KOPT-K1 (cell line): ENCODE results near the gene ACRV1.
A peak's percentile ranks its signal among the peaks of the same experiment; 100 is the strongest.

Experiments
- H3K27ac ChIP-seq: fragments of 200-600 bp; sonication (generic); 2 replicates; pipeline ENCODE4 v1.5.1; 2016; ENCODE audit warnings: antibody characterized with exemption, mild to moderate bottlenecking, low read depth, low read length; ENCODE audit not compliant: poor library complexity, severe bottlenecking
- H3K36me3 ChIP-seq: fragments of 200-600 bp; sonication (generic); 2 replicates; pipeline ENCODE4 v1.5.1; 2017; ENCODE audit warnings: antibody characterized with exemption, mild to moderate bottlenecking, low read length, moderate library complexity; ENCODE audit not compliant: insufficient read depth
- H3K9me3 ChIP-seq: fragments of 200-600 bp; sonication (generic); 2 replicates; pipeline ENCODE4 v1.5.1; 2017; ENCODE audit warnings: antibody characterized with exemption, low read length, mild to moderate bottlenecking; ENCODE audit not compliant: insufficient read depth, poor library complexity, severe bottlenecking

The ACRV1 gene

DNA sequence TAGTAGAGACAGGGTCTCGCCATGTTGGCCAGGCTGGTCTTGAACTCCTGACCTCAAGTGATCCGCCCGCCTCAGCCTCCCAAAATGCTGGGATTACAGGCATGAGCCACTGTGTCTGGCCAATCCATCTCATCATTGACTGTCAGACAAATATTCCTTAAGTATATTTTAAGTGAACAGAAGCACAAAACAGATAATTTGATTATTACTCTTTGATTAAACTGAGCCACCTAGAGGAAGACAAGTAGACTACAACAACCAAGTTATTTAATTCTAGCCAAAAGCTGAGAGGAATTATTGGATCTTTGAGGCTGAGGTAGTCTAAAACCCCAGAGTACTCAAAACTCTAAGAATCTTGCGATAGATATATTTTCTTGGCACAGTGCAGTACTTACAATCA lies 1.2 kb downstream of the ACRV1 start:
- Histone ChIP-seq H3K27ac (no peak overlapping the region), H3K36me3 (peaks cover 67% of the 10 kb centered on the region), H3K9me3 (no peaks in the 10 kb centered on the region)

DNA sequence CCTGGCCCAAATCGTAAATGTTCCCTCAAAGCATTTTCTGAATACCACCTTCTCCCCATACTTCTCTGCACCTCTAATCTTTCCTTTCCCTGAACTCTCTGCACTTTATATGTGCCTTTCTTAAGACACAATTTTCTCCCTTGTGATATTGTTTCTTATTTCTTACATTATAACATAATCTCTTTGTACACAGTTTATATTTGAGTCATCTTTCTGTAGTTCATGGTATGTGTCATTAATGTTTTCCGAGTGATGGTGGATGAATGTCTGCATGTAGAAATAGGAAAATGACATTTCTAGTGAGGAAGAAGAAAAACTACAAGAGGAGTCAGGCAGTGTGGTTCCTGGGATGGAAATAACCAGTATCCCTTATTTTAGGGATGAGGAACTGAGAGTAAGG lies 5.5 kb downstream of the ACRV1 start:
- Histone ChIP-seq H3K36me3 (peaks cover 90% of the 10 kb centered on the region), H3K27ac (no peak overlapping the region)

DNA sequence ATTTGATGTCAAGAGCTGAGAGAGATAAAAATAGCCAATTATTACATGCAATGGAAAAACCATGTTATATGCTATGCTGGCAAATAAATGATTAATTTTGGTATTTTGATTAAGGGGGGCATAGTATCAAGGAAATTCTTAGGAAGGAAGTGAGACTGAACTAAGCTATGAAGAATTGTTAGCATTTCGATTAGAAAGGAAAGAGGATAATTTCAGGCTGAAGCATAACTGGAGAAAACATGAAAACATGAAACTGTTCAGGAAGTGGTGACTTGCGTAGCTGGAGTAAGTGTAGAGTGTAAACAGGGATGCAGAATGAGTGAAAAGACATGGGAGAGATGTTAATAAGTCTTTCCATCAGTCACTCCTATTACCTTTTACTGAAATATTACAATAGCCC lies 6.4 kb downstream of the ACRV1 start:
- no peaks in the 10 kb centered on the region for H3K9me3 ChIP-seq
- H3K36me3 ChIP-seq: peaks cover 92% of the 10 kb centered on the region
- H3K27ac ChIP-seq: no peak overlapping the region

More for the DNA sequence above, 5.5 kb downstream of the ACRV1 start:
- H3K9me3 ChIP-seq: no peaks in the 10 kb centered on the region

DNA sequence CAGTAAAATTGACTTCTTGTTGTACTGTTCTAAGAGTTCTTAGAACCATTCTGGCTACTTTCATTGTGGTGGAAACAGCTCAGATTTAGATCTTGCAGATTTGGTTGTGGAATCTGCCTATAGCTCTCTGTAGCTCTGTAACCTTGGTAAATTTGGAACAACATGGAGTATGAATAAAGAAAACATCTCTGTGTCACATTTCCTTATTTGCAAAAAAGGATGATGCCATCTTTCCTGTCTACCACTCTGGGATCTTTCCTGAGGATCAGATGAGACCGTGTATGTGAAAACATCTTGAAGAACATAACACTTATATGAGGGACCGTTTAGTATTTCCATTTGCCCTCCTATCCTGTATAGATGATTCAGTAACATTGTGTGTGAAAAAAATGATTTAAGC lies 9.1 kb downstream of the ACRV1 start:
- Histone ChIP-seq H3K27ac (no peak overlapping the region), H3K9me3 (no peaks in the 10 kb centered on the region), H3K36me3 (peaks cover 95% of the 10 kb centered on the region)

DNA sequence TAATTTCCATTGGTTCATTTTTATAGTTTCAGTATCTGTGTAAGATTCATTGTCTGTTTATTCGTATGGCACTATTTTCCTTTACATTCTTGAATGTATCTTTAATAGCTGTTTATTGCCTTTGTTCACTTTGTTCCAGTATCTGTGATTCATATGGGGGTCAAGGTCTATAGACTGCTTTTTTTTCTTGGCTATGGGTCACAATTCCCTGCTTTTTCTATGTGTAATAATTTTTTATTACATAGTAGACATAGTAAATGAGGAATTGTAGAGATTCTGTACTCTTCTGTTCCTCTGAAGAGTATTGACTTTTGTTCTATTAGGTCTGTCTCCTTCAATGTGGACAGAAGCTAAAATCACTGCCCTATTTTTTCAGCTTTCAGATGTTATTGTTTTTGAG lies 10.5 kb downstream of the ACRV1 start:
- no peak overlapping the region for H3K27ac ChIP-seq
- peaks cover 94% of the 10 kb centered on the region for H3K36me3 ChIP-seq
- peaks cover 5% of the 10 kb centered on the region for H3K9me3 ChIP-seq

DNA sequence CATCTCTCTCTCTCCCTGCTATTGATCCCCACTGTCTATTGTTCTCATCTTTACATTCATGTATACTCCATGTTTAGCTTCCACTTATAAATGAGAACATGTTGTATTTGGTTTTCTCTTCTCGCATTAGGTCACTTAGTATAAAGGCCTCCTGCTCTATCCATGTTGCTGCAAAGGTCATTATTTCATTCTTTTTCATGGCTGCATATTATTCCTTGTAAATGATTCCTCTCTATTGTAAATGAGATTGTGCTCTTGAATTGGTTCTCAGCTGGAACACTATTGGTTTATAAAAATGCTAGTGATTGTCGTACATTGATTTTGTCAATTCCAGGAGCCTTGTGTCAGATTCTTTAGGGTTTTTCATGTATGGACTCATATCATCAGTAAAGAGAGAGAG lies 13.5 kb downstream of the ACRV1 start:
- Histone ChIP-seq H3K27ac (no peak overlapping the region), H3K36me3 (peaks cover 97% of the 10 kb centered on the region)

DNA sequence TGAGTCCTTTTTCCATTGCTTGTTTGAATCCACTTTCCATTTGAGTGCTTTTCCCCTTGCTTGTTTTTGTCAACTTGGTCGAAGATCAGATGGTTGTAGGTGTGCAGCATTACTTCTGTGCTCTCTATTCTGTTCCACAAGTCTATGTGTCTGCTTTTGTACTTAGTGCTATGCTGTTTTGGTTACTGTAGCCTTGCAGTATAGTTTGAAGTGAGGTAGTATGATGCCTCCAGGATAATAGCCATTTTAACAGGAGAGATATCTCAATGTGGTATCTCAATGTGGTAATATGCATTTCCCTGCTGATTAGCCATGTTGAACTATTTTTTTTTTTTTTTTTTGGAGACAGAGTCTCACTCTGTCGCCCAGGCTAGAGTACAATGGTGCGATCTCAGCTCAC lies 16.7 kb downstream of the ACRV1 start:
- peaks cover 22% of the 10 kb centered on the region for H3K9me3 ChIP-seq
- no peak overlapping the region for H3K27ac ChIP-seq
- peaks cover 97% of the 10 kb centered on the region for H3K36me3 ChIP-seq

More for the DNA sequence above, 13.5 kb downstream of the ACRV1 start:
- peaks cover 22% of the 10 kb centered on the region for H3K9me3 ChIP-seq

DNA sequence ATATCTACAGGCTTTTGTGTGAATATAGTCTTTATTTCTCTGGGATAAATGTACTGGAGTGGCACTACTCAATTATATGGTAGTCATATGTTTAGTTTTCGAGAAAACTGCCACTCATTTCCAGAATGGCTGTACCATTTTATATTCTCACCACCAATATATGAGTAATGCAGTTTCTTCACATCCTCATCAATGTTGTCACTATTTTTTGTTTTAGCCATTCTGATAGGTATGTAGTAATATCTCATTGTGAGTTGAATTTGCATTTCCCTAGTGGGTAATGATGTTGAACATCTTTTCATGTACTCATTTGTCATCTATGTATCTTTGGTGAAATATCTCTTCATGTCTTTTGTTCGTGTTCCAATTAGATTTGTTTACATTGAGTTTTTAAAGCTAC lies 18.0 kb downstream of the ACRV1 start:
- Histone ChIP-seq H3K36me3 (peaks cover 98% of the 10 kb centered on the region), H3K27ac (no peak overlapping the region), H3K9me3 (peaks cover 22% of the 10 kb centered on the region)

DNA sequence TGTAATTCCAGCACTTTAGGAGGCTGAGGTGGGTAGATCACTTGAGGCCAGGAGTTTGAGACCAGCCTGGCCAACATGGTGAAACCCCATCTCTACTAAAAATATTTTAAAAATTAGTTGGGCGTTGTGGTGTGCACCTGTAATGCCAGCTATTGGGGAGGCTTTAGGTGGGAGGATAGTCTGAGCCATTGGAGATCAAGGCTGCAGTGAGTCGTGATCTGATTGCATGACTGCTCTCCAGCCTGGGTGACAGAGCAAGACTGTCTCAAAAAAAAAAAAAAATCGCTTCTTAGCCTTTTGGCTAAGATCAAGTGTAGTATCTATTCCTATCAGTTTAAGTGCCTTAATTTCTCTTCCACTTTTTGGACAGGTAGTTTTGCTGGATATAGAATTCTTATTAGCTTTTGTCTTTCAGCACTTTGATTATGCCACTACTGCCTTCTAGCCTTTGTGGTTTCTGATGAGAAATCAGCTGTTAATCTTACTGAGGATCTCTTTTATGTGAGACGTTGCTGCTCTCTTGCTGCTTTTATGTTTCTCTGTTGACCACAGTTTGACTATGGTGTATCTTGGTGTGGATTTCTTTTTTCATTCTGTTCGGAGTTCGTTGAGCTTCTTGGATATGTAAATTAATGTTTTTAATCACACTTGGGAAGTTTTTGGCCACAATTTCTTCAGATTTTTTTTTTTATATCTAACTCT lies 31.0 kb downstream of the ACRV1 start:
- Histone ChIP-seq H3K27ac (no peak overlapping the region), H3K36me3 (peaks cover 99% of the 10 kb centered on the region), H3K9me3 (peaks cover 29% of the 10 kb centered on the region)

DNA sequence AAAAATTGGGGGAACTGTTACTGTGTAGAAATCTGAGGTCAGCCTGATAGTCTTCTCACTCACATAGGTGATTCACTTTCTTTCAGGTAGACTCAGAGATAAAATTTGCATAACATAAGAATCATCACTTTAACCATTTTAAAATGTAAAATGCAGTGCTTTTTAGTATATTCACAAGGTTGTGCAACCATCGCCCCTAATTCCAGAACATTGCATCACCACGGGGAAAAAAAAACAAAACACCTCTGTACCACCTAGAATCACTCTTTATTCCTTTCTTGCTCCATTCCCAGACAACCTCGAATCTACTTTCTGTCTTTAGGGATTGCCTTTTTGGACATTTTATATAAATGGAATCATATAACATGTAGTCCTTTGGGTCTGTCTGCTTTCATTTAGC lies 34.8 kb downstream of the ACRV1 start:
- H3K27ac ChIP-seq: no peak overlapping the region
- H3K36me3 ChIP-seq: peaks cover 100% of the 10 kb centered on the region
- peaks cover 29% of the 10 kb centered on the region for H3K9me3 ChIP-seq

DNA sequence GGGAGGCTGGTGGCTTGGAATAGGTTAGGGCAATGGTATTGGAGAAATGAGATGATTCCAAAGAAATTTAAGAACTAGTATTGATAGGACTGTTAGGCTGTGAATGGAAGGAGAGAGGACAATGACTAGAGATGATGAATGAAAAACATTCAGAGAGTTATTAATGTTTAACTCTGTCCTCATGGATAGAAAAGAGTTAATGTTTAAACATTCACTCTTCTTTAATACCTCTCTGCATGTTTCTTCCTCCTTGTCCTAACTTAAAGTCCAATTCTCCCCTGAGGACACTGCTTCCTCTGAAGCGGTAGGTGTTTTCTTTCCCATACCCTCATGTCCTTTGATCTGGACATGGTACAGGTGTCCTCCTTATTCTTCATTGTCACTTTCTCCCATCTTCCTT lies 42.3 kb downstream of the ACRV1 start:
- H3K36me3 ChIP-seq: peaks cover 99% of the 10 kb centered on the region
- no peak overlapping the region for H3K27ac ChIP-seq
- no peaks in the 10 kb centered on the region for H3K9me3 ChIP-seq

DNA sequence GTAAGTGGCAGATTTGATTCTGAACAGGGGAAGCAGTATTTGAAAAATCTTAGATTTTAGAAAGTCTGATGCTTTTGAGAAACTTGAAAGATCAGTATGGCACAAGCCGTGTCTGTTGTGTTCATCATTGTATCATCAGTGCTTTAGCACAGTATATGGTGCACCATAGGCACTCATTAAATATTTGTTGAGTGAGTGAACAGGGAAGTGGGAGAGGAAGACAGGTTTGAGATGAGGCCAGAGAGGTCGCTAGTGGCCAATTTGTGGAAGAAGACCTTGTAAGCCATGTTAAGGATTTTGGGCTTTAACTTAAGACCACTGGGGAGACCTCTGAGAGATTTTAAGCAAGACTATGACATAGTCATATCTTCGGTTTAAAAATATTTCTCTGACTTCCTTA lies 42.8 kb downstream of the ACRV1 start:
- Histone ChIP-seq H3K27ac (no peak overlapping the region), H3K36me3 (peaks cover 99% of the 10 kb centered on the region), H3K9me3 (no peaks in the 10 kb centered on the region)

DNA sequence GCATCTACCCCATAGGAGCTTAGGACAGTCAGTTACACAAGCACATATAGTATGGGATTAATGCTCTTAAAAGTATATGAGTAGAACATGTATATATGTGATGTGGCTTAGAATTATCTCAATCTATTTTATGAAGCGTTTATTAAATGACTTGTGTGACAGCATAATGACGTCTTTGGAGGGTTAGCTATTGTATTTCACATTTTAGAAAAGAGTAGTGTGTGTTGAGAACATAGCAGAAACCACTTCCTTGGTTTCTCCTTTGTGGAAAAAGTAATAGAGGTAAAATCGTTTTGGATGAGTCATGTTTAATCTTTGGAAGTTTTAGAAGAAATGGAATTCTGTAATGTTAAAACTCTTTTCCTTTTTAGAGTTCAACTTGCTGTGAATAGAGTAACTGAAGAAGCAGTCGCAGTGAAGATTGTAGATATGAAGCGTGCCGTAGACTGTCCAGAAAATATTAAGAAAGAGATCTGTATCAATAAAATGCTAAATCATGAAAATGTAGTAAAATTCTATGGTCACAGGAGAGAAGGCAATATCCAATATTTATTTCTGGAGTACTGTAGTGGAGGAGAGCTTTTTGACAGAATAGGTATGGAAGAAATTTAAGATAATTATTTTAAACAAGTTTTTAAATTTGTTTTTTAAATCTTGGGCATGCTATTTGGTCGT lies 53.3 kb downstream of the ACRV1 start:
- Histone ChIP-seq H3K27ac (peak overlapping the region; percentile 87), H3K36me3 (peaks cover 72% of the 10 kb centered on the region), H3K9me3 (no peaks in the 10 kb centered on the region)

DNA sequence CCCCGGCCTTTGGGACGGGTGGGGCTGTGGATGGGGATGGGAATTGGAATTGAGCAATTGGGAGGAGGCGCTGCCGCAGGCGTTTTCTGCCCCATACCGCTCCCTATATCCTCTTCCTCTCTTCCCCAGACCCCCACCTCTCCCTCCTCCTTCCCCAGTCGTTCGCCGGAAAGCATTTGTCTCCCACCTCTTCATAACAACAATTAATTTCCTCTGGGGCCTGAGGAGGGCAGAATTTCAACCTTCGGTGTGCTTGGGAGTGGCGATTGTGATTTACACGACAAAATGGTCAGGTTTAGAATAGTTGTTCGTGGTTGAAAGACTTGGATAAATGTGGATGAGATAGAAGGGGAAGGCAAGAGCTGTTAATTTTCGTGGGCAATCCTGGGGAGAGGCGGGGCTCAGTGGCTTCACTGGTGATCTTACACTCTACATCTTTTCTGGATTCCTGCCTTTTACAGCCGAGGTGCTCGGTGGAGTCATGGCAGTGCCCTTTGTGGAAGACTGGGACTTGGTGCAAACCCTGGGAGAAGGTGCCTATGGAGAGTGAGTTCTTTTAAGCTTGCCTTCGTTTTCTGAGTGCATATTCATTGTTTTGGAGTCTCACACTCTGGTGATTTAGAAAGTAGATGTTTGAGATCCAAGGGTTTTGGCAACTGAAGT lies 54.2 kb downstream of the ACRV1 start:
- Histone ChIP-seq H3K36me3 (peaks cover 72% of the 10 kb centered on the region), H3K9me3 (no peaks in the 10 kb centered on the region), H3K27ac (peak overlapping the region; percentile 87)

DNA sequence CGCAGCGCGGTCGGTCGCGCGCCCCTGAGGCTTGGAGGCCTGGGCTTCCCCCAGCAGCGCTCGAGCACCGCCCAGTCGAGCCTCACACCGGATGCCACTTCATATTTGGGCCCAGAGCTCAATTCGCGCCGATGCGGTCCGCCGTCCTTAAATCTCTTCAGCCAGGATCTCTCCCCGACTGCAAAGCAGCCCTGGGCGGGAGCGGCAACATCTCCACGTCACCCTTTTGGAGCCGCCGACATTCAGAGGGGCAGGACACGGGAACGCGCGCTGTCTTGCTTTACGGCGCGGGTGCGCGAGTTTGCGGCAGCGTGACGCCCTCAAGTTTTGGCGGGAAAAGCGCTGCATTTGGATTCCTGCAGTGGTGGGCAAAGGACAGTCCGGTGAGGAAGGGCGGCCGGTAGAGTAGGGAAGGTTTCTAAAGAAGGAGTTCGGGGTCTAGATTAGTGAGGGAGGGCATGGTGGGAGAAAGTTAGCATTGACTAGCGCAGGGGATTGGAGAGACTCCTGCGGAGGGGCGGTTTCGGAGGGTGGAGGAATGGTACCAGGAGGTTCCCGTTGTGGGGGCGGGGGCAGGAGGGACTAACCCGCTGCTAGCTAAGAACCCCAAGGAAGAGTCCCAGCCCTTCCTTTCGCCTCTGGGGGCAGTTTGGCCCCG lies 54.9 kb downstream of the ACRV1 start:
- Histone ChIP-seq H3K36me3 (peaks cover 72% of the 10 kb centered on the region), H3K27ac (peak overlapping the region; percentile 87), H3K9me3 (no peaks in the 10 kb centered on the region)
